NCI-H1105 treated with DMSO at 0.1 percent for 48 hours (cell line): ENCODE measurements around the gene PLCH1.

ENCODE experiments used
- DNase-seq: peaks from one replicate; lab custom pipeline; 2025; lab: John Stamatoyannopoulos, UW

PLCH1 gene

GRCh38 chr3:155335724-155336354 lies 409.0 kb downstream of the PLCH1 start:
- no peak for DNase-seq

GRCh38 chr3:155334914-155335723 lies 409.8 kb downstream of the PLCH1 start:
- DNase-seq: no peak

- DNase-seq: no peak
Observed at GRCh38 chr3:155334215-155334913, 410.5 kb downstream of the PLCH1 start.

GRCh38 chr3:155332716-155333115 lies 412.2 kb downstream of the PLCH1 start:
- DNase-seq: no peak

- no peak for DNase-seq
Observed at GRCh38 chr3:155331078-155331477, 413.8 kb downstream of the PLCH1 start.

GRCh38 chr3:155330370-155330769 lies 414.5 kb downstream of the PLCH1 start:
- no peak for DNase-seq

GRCh38 chr3:155329513-155330048 lies 415.3 kb downstream of the PLCH1 start:
- DNase-seq: no peak

- no peak for DNase-seq
Observed at GRCh38 chr3:155327871-155328270, 417.0 kb downstream of the PLCH1 start.

- no peak for DNase-seq
Observed at GRCh38 chr3:155327430-155327829, 417.4 kb downstream of the PLCH1 start.

- DNase-seq: no peak
Observed at GRCh38 chr3:155326901-155327300, 418.0 kb downstream of the PLCH1 start.

GRCh38 chr3:155326244-155326643 lies 418.6 kb downstream of the PLCH1 start:
- no peak for DNase-seq
